ENCODE results near the gene ETNK2.

- TF ChIP-seq CTCF (IDR thresholded peaks at IDR 0.05 in 4 of 5, conservative IDR thresholded peaks at IDR 0.05 in 1 of 5) = no peak
- TF ChIP-seq POLR2A (IDR thresholded peaks at IDR 0.05) = no peak
These were observed 36.7 kb downstream of the ETNK2 start for GRCh38 chr1:204115116-204115515.
